GM10248 (cell line): ENCODE results near the gene SELPLG.

Source experiments
- CTCF ChIA-PET: fragments of 300-600 bp; sonication (Branson Sonifier 250); formaldehyde crosslinking; extraction: SDS; loops from one replicate; lab custom pipeline; 2021; ENCODE audit warnings: antibody characterized with exemption; lab: Yijun Ruan, JAX
- POLR2A ChIA-PET: fragments of 350-650 bp; sonication (Branson Sonifier 250); formaldehyde crosslinking; extraction: SDS; loops from one replicate; lab custom pipeline; 2020; ENCODE audit warnings: antibody characterized with exemption; lab: Yijun Ruan, JAX
- DNase-seq: peaks from one replicate; pipeline ENCODE4 v3.0.0; 2012; ENCODE audit errors: extremely low spot score
- CTCF ChIP-seq: IDR thresholded peaks from 2 replicates; pipeline ENCODE4 v1.5.1; 2012; ENCODE audit warnings: mild to moderate bottlenecking, low read depth; ENCODE audit errors: extremely low read depth, missing control alignments, control extremely low read depth

Gene SELPLG

GRCh38 chr12:108609537-108610335, 24.0 kb downstream of the SELPLG start:
- POLR2A ChIA-PET: interaction anchor here (0.6 kb wide), 1 partner anchor 28 kb away, joined by 3 read pairs; no protein-coding TSS in a partner anchor
- no peak for DNase-seq
- CTCF ChIA-PET: interaction anchor here (0.8 to 18.2 kb wide), 4 partner anchors 8 to 341 kb away, joined by 3 to 543 read pairs (median 6); partner anchors contain the start of genes ISCU and SART3
- TF ChIP-seq CTCF: no peak

- ChIA-PET POLR2A (interaction anchor here (0.6 kb wide), 1 partner anchor 78 kb away, joined by 3 read pairs; no protein-coding TSS in a partner anchor), CTCF (interaction anchor here (0.7 to 18.2 kb wide), 4 partner anchors 9 to 41 kb away, joined by 3 to 543 read pairs (median 14); partner anchors contain the start of genes ISCU and SART3)
- TF ChIP-seq CTCF: no peak
- no peak for DNase-seq
These were observed 25.1 kb downstream of the SELPLG start for GRCh38 chr12:108608616-108609015.

- no peak for TF ChIP-seq CTCF
- POLR2A ChIA-PET: interaction anchor here (0.6 kb wide), 1 partner anchor 78 kb away, joined by 3 read pairs; no protein-coding TSS in a partner anchor
- DNase-seq: no peak
- CTCF ChIA-PET: interaction anchor here (0.7 to 18.2 kb wide), 3 partner anchors 8 to 41 kb away, joined by 3 to 543 read pairs (median 17); partner anchors contain the start of genes ISCU and SART3
These were observed 25.6 kb downstream of the SELPLG start for GRCh38 chr12:108607981-108608600.

- no peak for TF ChIP-seq CTCF
- no peak for DNase-seq
- ChIA-PET POLR2A (no interaction called here), CTCF (interaction anchor here (1.1 to 18.2 kb wide), 3 partner anchors 11 to 39 kb away, joined by 3 to 543 read pairs (median 17); partner anchors contain the start of genes ISCU and SART3)
These were observed 27.2 kb downstream of the SELPLG start for GRCh38 chr12:108606492-108606891.

- ChIA-PET CTCF (interaction anchor here (1.1 to 18.2 kb wide), 3 partner anchors 12 to 39 kb away, joined by 3 to 543 read pairs (median 17); partner anchors contain the start of genes ISCU and SART3), POLR2A (no interaction called here)
- TF ChIP-seq CTCF: no peak
- DNase-seq: no peak
These were observed 27.8 kb downstream of the SELPLG start for GRCh38 chr12:108605690-108606406.
